AG09309 (cell line): ENCODE results near the gene SLC1A4.

Source experiments
- DNase-seq: peaks from one replicate; pipeline ENCODE4 v3.0.0-alpha.2; 2010; ENCODE audit warnings: low read depth
- H3K4me3 ChIP-seq: 2 replicates; pipeline ENCODE4 v1.5.1; 2011; ENCODE audit warnings: mild to moderate bottlenecking, low read depth, low read length, moderate library complexity; ENCODE audit not compliant: control insufficient read depth
- TF ChIP-seq, protein P1 (sequence below): IDR thresholded peaks from 2 replicates; pipeline ENCODE4 v1.5.1; 2011; ENCODE audit warnings: mild to moderate bottlenecking, low read depth, low read length, inconsistent platforms; ENCODE audit not compliant: insufficient read depth, control insufficient read depth; ENCODE audit errors: missing control alignments

Gene SLC1A4

DNA sequence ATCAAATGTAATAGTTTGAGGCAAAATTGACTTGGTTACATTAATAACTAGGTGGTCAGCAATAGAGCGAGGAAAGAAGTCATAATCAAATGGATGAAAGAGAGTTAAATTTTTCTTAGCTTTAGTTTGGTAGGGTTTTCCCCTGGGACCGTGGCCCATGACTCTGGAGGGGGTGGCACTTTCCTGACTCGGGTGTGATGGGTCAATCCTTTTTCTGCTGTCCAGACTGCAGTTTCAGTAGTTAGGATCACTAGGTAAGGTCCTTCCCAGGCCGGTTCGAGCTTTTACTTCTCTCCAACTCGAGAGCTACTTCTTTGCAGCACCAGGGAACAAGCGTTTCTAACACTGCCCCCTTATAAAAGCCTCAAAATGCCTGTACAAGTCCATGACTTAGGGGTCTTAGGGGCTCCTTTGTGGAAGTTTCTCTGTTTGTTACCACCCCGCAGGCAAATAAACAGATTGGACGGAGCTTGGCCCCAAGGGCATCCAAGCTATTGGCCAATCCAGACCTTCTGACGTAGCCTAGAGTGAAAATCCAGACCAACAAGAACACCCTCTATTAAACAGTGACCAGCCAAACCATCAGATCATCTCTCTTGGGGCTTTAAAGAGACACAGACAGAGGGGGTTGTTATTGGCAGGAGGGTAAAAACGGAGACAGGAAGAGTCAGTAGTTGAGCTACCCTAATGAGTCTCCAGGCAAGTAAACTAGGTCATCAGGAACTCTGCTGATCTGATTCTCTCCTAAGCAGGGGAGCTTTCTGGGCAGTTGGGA, 57.6 kb downstream of the SLC1A4 start:
- H3K4me3 ChIP-seq = no peak overlapping the region
- no peak for DNase-seq
- TF ChIP-seq, protein P1, sequence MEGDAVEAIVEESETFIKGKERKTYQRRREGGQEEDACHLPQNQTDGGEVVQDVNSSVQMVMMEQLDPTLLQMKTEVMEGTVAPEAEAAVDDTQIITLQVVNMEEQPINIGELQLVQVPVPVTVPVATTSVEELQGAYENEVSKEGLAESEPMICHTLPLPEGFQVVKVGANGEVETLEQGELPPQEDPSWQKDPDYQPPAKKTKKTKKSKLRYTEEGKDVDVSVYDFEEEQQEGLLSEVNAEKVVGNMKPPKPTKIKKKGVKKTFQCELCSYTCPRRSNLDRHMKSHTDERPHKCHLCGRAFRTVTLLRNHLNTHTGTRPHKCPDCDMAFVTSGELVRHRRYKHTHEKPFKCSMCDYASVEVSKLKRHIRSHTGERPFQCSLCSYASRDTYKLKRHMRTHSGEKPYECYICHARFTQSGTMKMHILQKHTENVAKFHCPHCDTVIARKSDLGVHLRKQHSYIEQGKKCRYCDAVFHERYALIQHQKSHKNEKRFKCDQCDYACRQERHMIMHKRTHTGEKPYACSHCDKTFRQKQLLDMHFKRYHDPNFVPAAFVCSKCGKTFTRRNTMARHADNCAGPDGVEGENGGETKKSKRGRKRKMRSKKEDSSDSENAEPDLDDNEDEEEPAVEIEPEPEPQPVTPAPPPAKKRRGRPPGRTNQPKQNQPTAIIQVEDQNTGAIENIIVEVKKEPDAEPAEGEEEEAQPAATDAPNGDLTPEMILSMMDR = no peak

DNA sequence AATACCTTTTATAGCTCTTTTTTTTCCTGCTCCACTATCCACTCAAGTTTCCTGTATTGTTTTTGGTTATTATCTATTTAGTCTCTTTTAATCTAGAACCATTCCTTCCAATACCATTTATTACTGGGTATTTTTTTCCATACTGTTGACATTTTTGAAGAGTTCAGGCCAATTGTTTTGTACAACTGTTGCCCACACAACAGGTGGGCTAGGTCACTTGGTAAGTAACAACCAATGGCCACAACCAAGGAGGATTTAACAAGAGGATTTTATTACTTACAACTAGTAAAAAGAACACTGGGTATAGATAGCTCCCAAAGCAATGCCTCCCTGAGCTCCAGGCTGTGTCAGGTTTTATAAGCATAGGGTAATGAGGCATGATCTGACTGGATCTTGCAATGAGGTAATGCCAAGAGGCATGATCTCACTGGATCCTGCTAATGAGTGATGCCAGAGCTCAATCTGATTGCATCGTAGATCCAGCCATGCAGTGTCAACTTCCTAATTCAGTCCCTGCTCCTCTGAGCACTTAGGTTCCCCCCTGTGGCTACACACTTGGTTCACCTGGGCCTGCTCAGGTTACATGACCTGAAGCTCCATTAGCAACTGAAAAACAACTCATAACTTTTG, 59.9 kb downstream of the SLC1A4 start:
- TF ChIP-seq, protein P1 = no peak
- no peak for DNase-seq

DNA sequence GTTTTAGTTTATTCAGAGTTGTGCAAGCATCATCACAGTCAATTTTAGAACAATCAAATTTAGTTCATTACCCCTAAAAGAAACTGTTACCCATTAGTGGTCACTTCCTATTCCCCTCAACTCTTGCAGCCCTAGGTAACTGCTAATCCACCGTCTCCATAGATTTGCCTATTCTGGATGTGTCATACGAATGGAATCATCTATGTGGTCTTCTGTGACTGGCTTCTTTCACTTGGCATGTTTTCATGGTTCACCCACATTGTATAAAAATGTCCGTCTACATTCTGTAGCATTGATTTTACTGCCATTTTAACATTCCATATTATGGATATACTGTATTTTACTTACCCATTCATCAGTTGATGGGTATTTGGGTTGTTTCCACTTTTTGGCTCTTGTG, 61.7 kb downstream of the SLC1A4 start:
- no peak overlapping the region for H3K4me3 ChIP-seq
- TF ChIP-seq, protein P1 = no peak
- DNase-seq = no peak

More for the DNA sequence above, 59.9 kb downstream of the SLC1A4 start:
- H3K4me3 ChIP-seq = no peak overlapping the region

DNA sequence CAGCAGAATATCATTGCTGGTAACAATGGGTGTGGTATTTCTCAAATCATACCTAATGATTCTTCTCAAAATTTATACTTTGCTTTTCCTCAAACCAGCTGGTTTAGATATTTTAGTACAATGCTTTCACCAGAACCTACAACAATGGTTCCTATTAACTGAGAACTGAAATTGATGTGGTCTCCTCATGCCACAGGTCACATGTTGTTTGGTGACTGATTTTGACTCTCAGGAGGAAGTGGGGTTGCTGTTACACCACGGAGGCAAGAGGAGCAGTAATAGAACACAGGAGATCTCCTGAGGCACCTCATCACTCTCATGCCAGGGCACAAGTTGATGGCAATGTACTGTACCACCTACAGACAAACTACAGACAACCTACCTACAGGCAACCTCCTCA, 64.0 kb downstream of the SLC1A4 start:
- TF ChIP-seq, protein P1 = no peak
- no peak for DNase-seq
- no peak overlapping the region for H3K4me3 ChIP-seq

DNA sequence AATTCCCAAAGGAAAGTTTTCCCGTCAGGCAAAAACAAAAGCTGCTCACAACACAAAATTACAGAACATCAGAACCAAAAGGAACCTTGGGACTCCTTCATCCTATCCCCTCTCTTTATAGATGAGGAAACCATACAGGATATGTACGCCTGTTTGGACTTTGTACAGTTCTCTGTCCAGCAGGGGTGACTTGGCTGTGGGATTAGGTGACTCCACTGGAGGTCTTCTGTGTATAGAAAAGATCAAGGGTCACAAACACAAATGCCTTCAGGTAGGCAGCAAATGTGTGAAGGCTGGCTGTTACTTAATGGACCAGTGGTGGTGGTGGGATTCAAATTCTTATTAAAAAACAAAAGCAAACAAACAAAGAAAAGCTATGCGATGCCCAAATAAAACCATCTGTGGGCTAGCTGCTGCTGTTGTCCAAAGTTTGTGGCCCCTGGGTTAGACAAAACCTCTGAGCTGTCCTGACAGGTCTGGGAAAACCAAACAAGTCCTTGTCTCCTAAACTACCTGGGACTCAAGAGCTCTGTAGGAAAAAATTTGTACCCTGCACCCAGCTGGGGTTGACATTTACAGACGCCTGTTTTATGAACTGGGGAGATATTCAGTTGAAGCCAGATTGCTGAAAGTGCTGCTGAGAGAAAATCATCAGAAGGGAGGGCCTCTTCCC, 65.7 kb downstream of the SLC1A4 start:
- DNase-seq = no peak
- TF ChIP-seq, protein P1 = no peak
- H3K4me3 ChIP-seq = no peak overlapping the region

DNA sequence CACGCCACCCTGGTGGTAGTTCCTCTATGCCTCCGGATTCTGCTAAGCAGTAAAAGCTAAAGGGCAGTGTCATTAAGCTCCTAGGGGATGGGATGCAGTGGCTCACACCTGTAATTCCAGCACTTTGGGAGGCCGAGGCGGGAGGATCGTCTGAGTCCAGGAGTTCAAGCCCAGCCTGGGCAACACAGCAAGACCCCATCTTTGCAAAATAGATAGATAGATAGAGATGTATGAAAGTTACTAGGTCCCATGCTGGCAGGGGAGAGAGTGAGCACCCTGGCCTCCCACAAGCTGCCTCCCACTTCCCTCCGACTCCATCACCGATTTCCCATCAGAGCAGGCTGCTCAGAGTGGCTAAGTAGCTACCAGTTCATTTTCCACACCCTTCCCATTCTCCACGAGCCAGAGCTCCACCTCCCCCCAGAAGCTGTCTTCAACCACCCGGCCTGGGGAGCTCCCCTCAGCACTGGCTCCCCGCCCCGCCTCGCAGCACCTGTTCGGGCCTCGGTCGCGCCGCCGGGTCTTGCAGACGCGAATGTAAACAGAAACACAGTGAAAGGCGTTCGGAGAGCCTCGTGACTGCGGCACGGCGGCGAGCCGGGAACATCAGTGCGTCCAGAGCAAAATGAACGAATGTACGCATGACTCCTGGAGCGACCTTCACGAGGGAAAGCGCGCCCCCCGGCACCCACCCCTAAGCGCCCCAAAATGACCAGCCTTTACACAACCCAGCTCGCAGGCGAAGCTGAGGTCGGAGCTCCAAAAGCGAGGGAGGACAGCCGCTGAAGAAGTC, 66.4 kb downstream of the SLC1A4 start:
- no peak for DNase-seq
- TF ChIP-seq, protein P1 = no peak
- H3K4me3 ChIP-seq = peak overlapping the region; percentile 74
